GM19463 (cell line): ENCODE data around the gene TSACC.
"Not testable (repeated sequence)": the region's sequence is repeated elsewhere in the genome, so short reads cannot be mapped to it uniquely, and the experiment has no call there.

Experiments used
- ATAC-seq: cut with Tn5 transposase; IDR thresholded peaks from one replicate; pipeline ENCODE4 v1.9.1; 2021; ENCODE audit warnings: mild to moderate bottlenecking, moderate library complexity; ENCODE audit not compliant: unreplicated experiment

The TSACC gene

DNA sequence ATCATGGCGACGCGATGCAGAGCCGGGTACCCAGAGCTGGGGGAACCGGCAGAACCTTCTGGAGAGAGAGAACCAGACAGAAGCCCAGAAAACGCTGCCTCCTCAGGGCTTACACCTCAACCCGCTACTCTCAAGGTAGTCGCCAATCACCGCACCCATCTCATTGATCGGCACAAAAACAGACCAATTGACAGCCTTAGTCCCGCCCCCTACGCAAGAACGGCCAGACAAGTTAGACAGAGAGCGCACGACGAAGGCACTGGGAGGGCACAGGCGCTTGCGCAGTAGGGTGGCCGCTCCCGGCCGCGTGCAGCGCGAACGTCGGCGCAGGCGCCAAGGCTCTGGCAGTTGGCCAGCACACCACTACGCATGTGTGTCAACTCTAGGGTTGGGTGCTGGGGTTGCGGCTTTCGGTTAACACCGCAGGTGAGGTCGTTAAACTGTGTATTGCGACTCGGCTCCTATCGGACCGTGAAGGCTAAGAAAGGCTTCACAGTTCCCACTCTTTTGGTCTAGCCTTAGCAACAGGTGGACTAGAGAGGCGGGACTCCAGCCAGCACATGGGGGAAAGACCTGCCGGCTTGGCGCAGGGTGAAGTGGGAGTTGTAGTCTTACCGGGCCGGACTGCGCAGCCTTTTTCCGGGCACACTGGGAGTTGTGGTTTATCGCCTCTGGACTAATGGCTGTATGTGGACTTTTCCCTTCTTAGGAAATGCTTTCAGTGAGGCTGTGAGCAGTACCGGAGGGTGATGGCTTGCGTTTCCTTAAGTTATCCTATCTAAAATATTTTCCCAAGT, at the start of gene TSACC, which contains the start of gene CCT3:
Gene TSACC (plus strand): TSS at position 347 of the 797 bp plus-strand sequence. CDS start 1,232 bp downstream, outside the sequence.
Gene CCT3 (minus strand): TSS at position 113 of the 797 bp plus-strand sequence. CDS start 108 bp downstream, at position 5.
- ATAC-seq = peak; percentile 89

- ATAC-seq = no peak
Measured at GRCh38 chr1:156289857-156290256, 48.5 kb upstream of the TSACC start.

- ATAC-seq = no peak
Measured at GRCh38 chr1:156291226-156292061, 46.9 kb upstream of the TSACC start.

- no peak for ATAC-seq
Measured at GRCh38 chr1:156293098-156293434, 45.3 kb upstream of the TSACC start.

- no peak for ATAC-seq
Measured at GRCh38 chr1:156293895-156294294, 44.4 kb upstream of the TSACC start.

DNA sequence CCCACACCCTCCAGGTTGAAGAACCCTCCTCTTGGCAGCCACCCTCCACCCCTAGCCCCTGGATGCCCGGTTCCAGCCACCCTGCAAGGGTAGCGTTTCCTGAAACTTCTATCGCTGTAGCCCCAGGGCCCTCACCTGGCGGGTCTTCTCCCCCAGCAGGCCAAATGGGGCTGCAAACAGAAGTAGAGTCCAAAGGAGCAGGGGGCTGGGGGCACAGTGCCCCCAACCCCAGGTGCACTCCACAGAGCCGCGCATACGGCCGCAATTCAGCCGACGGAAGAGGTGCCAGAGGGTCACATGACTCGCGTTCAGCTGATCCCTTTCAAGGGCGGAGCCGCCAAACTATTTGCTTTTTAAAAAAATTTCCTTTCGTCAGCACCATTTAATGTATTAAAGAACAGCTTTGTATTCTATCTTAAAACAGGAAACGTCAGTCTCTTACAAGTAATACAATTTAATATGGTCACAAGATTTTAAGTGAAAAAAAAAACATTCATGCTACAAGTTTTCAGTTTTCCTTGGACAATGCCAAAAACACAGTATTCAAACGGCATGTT, 42.9 kb upstream of the TSACC start, which contains the start of gene GLMP:
Gene GLMP (minus strand): TSS at position 289 of the 557 bp plus-strand sequence. CDS start 34 bp downstream, at position 255.
- no peak for ATAC-seq

DNA sequence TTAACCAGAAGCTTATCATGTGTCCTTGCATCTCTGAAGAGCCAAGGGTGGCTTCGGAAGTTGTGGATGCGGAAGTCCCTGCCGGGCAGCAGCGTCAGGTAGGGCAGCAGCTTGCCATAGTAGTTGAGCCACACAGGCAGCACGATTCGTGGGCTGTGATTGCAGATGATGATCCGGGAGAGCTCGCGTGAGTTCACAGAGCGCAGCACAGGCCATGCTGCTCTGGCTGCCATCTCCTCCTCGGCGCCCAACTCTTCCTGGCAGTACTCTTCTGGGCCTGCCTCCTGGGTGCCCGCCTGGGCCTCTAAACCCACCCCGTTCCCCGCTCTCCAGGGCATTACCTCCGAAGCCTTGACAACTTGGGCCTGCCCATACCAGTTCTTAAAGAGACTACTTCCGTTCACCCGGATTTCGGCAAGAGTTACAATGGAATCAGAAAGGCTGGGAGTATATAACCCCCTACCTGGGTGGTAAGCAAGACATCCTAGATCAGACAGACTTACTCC, 39.4 kb upstream of the TSACC start, which contains the start of gene VHLL:
Gene VHLL (minus strand): TSS at position 456 of the 506 bp plus-strand sequence. CDS start 118 bp downstream, at position 338.
- no peak for ATAC-seq

DNA sequence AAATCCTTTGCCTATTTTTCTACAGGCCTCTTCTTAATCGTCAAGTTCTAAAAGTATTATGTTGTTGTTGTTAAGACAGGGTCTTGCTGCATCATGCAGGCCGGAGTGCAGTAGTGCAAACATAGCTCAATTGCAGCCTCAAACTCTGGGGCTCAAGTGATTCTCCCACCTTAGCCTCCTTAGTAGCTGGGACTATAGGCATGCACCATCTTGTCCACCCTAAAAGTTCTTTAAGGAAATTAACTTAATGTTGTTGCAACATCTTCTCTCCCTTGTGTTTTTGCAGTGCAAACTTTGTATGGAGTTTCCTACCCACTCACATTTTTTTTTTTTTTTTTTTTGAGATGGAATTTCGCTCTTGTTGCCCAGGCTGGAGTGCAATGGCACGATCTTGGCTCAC, 35.1 kb upstream of the TSACC start:
- no peak for ATAC-seq

DNA sequence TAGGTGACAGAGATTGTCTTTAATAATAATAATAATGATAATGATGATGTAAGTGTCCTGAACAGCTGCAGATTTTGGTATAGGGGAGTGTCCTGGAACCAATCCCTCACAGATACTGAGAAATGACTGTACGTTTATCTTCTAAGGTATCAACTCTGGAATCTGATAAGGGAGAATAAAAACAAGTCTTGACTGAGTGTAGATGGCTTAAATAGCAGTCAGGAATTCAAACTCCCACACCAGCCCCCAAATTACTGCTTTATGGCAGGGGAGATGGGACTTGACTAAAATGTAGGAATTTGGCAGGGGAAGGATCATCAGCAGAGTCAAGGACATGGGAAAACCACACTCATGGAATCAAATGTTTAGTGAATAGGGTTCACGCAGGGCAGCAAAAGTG, 33.1 kb upstream of the TSACC start:
- ATAC-seq = no peak

GRCh38 chr1:156308078-156308477, 30.2 kb upstream of the TSACC start:
- ATAC-seq = no peak

GRCh38 chr1:156310962-156311361, 27.4 kb upstream of the TSACC start:
- no peak for ATAC-seq

- ATAC-seq = no peak
Measured at GRCh38 chr1:156316909-156317308, 21.4 kb upstream of the TSACC start.

- no peak for ATAC-seq
Measured at GRCh38 chr1:156319664-156320063, 18.7 kb upstream of the TSACC start.

DNA sequence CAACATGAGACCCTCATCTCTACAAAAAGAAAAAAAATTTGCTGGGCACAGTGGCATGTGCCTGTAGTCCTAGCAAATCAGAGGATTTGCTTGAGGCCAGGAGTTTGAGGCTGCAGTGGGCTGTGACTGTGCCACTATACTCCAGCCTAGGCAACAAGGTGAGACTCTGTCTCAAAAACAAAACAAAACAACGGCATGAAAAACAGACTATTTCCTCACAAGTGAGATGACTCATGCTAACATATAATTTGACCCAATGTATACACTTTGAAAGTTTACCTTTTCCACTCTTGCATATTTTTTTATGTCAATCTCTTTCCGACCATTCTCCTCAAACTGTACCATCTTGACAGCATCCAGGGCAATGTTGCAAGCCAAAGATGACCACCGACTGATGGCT, 17.8 kb upstream of the TSACC start:
- ATAC-seq = no peak

GRCh38 chr1:156323179-156323578, 15.1 kb upstream of the TSACC start:
- not testable (repeated sequence) for ATAC-seq

DNA sequence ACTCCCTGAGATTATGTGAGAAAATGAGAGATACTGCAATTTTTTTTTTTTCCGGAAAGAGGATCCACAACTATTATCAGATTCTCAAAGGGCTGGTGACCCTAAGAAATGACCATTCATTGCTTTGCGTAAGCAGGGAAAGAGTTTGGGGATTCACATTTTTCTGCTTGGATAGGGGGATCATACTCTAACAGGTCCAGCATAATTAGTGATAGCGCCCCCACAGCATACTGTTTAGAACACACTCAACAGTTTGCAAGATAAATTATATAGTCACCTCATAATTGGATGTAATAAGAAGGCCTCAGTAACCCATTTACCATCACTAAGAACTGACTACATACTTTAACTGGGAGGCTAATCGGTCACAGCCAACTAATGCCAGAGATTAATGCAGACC, 2.1 kb upstream of the TSACC start:
- no peak for ATAC-seq

- no peak for ATAC-seq
Measured at GRCh38 chr1:156337052-156337887, 1.1 kb upstream of the TSACC start.

DNA sequence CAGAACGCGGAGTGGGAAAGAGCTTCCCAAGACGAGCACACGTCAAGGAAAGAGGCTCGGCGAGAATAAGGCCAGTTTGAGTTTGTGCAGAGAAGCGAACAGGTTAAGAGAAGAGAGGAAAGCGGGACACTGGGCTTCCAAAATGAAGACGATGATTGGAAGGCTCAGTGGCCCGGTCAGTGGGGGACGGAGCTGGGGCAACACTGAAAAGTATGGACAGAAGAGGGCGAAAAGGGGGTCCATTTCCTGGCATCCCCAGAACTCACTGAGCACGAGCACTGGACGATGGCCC, 492 bp upstream of the TSACC start:
- ATAC-seq = no peak

- ATAC-seq = no peak
Measured at GRCh38 chr1:156342166-156342955, 4.0 kb downstream of the TSACC start.

DNA sequence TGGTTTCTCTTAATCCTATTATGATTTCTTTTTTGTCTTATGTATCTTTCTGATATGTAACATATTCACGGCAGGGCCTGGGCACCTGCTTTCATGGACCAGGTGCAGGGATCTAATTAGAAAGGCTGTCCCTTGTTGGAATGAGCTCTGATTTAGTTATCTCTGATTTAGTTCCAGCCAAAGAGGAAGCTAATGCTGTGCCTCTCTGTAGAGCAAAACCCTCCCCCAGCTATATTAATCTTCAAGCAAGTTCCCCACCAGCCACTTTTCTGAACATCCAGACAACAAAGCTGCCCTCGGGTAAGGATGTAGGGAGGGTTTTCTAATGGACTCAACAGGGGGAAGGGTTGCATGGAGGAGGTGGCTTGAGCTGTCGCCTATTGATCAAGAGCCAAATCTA, 6.1 kb downstream of the TSACC start:
- no peak for ATAC-seq
